K562 (cell line): ENCODE data around the gene ALOXE3. TPM values are rescaled to one million over a fixed set of nuclear protein-coding genes. Genes with fewer than 3 reads are reported as not detected.

Source experiments
- ATAC-seq: fragments of 200-7000 bp; cut with Tn5 transposase; 3 replicates; pipeline ENCODE4 v1.9.1; 2020; ENCODE audit warnings: moderate library complexity
- BruUV-seq: library from RNA; stranded (reverse); fragments of 400-500 nt; replicated peaks from 2 replicates; lab custom pipeline; 2021; lab: Mats Ljungman, UMichigan
- CTCF ChIA-PET: fragments of 300-600 bp; formaldehyde crosslinking; extraction: SDS; loops from one replicate; lab custom pipeline; 2021; ENCODE audit warnings: low intra/inter-chr PET ratio; lab: Yijun Ruan, JAX
- POLR2A ChIA-PET: fragments of 300-600, 350-650 bp; sonication (Branson Sonifier 250); formaldehyde crosslinking; extraction: SDS; loops from one replicate; lab custom pipeline; 2021; ENCODE audit warnings: antibody characterized with exemption, inconsistent platforms; lab: Yijun Ruan, JAX
- DNase-seq, 4 experiments: peaks; one replicate each; pipeline versions ENCODE4 v3.0.0 to v3.0.0-alpha.2; 2011 to 2018; ENCODE audit warnings: low spot score in 3 of 4, mixed read lengths in 3 of 4; ENCODE audit errors: extremely low read depth in 1 of 4
- FAIRE-seq: peaks from 2 replicates; lab custom pipeline; 2011; peaks lifted over from hg19 to GRCh38; lab: Jason Lieb, UNC
- H2AFZ ChIP-seq: 2 replicates; pipeline ENCODE4 v1.6.0; 2011; ENCODE audit warnings: low read depth, low read length, control low read depth, inconsistent platforms
- H3K27ac ChIP-seq: fragments of 200-600 bp; 3 replicates; pipeline ENCODE4 v1.8.0; 2011; ENCODE audit warnings: low read depth, mild to moderate bottlenecking, control low read depth, inconsistent platforms, low read length, moderate library complexity, mixed read lengths; ENCODE audit errors: extremely low read depth
- H3K27me3 ChIP-seq, 2 experiments: fragments of 300-600 bp in 1 of 2; 2 replicates in 1 of 2; 3 replicates in 1 of 2; pipeline versions ENCODE4 v1.6.0 to v1.8.0; 2011; ENCODE audit warnings: inconsistent platforms in 2 of 2, low read length in 2 of 2, mild to moderate bottlenecking in 1 of 2, mixed read lengths in 1 of 2, moderate library complexity in 1 of 2; ENCODE audit not compliant: control insufficient read depth in 2 of 2, insufficient read depth in 2 of 2
- H3K36me3 ChIP-seq: fragments of 300-600 bp; 3 replicates; pipeline ENCODE4 v1.8.0; 2011; ENCODE audit warnings: mild to moderate bottlenecking, low read length, inconsistent platforms; ENCODE audit not compliant: control insufficient read depth, insufficient read depth
- H3K4me1 ChIP-seq, 2 experiments: fragments of 200-600 bp in 1 of 2; replicated peaks in 1 of 2; 2 replicates in 1 of 2; 3 replicates in 1 of 2; pipeline versions ENCODE4 v1.5.1 to v1.8.0; 2011; ENCODE audit warnings: inconsistent platforms in 2 of 2, low read length in 2 of 2, mild to moderate bottlenecking in 1 of 2, mixed read lengths in 1 of 2, moderate library complexity in 1 of 2; ENCODE audit not compliant: control insufficient read depth in 2 of 2, insufficient read depth in 2 of 2
- H3K4me2 ChIP-seq: 2 replicates; pipeline ENCODE4 v1.6.1; 2011; ENCODE audit warnings: low read length, control low read depth, inconsistent platforms, mixed read lengths; ENCODE audit not compliant: insufficient read depth
- H3K4me3 ChIP-seq: fragments of 200-600 bp; sonication (generic), shearing (Covaris generic); 2 replicates; pipeline ENCODE4 v1.5.1; 2016; ENCODE audit warnings: control low read depth, inconsistent platforms
- H3K79me2 ChIP-seq: fragments of 200-600 bp; 3 replicates; pipeline ENCODE4 v1.8.0; 2011; ENCODE audit warnings: low read length, inconsistent platforms; ENCODE audit not compliant: control insufficient read depth, insufficient read depth
- H3K9ac ChIP-seq, 2 experiments: 2 replicates each; pipeline versions ENCODE4 v1.6.0 to v1.6.1; 2011; ENCODE audit warnings: low read depth in 2 of 2, low read length in 2 of 2, control low read depth in 1 of 2, inconsistent platforms in 1 of 2, mild to moderate bottlenecking in 1 of 2, mixed read lengths in 1 of 2; ENCODE audit not compliant: insufficient read depth in 1 of 2
- H3K9me1 ChIP-seq: one replicate; pipeline ENCODE4 v1.6.0; 2011; ENCODE audit warnings: inconsistent platforms, mild to moderate bottlenecking, low read length, moderate library complexity; ENCODE audit not compliant: control insufficient read depth, insufficient read depth
- H3K9me3 ChIP-seq: replicated peaks from 2 replicates; pipeline ENCODE4 v1.5.1; 2011; ENCODE audit warnings: low read depth, low read length, inconsistent platforms; ENCODE audit not compliant: control insufficient read depth, insufficient read depth
- H4K20me1 ChIP-seq: replicated peaks from 2 replicates; pipeline ENCODE4 v1.6.1; 2011; ENCODE audit warnings: low read length, inconsistent platforms, mixed read lengths; ENCODE audit not compliant: control insufficient read depth, insufficient read depth
- ARID1B ChIP-seq: fragments of 450-650 bp; IDR thresholded peaks from 2 replicates; pipeline ENCODE4 v1.6.1; 2016; ENCODE audit warnings: antibody characterized with exemption, mild to moderate bottlenecking, inconsistent platforms
- BRD4 ChIP-seq: fragments of 200-600 bp; sonication (generic); IDR thresholded peaks from 2 replicates; pipeline ENCODE4 v1.6.1; 2017; ENCODE audit warnings: inconsistent platforms
- POLR3A ChIP-seq: IDR thresholded peaks from 2 replicates; pipeline ENCODE4 v1.6.1; 2011; ENCODE audit warnings: borderline replicate concordance, mild to moderate bottlenecking, moderate library complexity; ENCODE audit not compliant: insufficient read length, insufficient read depth; ENCODE audit errors: extremely low read depth
- RFX1 ChIP-seq: fragments of 450-650 bp; IDR thresholded peaks from 2 replicates; pipeline ENCODE4 v1.6.1; 2016; ENCODE audit warnings: mild to moderate bottlenecking, moderate library complexity
- ZBTB43 ChIP-seq: sonication (generic); formaldehyde crosslinking; IDR thresholded peaks from 2 replicates; pipeline ENCODE4 v1.8.0; 2023; ENCODE audit warnings: mild to moderate bottlenecking, missing genetic modification reagents
- ZNF146 ChIP-seq: IDR thresholded peaks from one replicate; pipeline ENCODE4 v1.6.1; 2018; ENCODE audit warnings: missing compliant biosample characterization; ENCODE audit not compliant: unreplicated experiment
- ZNF668 ChIP-seq: fragments of 250-450 bp; sonication (Bioruptor Pico); IDR thresholded peaks from 2 replicates; pipeline ENCODE4 v1.8.0; 2022; ENCODE audit warnings: mild to moderate bottlenecking, inconsistent platforms
- WGBS: fragments of 100-300 bp; shearing (Covaris generic); methylation state at CpG from one replicate; pipeline ENCODE4 v1.1.6; 2016; ENCODE audit warnings: low coverage, mixed read lengths; ENCODE audit not compliant: insufficient coverage; ENCODE audit errors: missing lambda C conversion rate; 5-methylcytosine and 5-hydroxymethylcytosine counted together
- in situ Hi-C: fragments of 300-500 bp; cut with MboI; formaldehyde crosslinking; loops from 4 replicates; pipeline ENCODE4 v1.15.0; 2018; ENCODE audit warnings: inconsistent platforms, mixed read lengths
- intact Hi-C: fragments of 100-400 bp; cut with micrococcal nuclease; formaldehyde crosslinking; loops from 2 replicates; pipeline ENCODE4 v1.14.2; 2022
- polyA plus RNA-seq, 8 experiments: library from polyadenylated mRNA; depleted of rRNA in 4 of 8; stranded (reverse) in 5 of 8; unstranded in 3 of 8; fragments of >200 nt; fragmentation: Nextera tagmentation in 2 of 8; fragmentation: Illumina TruSeq in 1 of 8; extraction: Ambion mirVana in 2 of 8; extraction: Trizol in 1 of 8; gene quantifications; 2 replicates each; pipeline versions ENCODE4 v1.2.1 to v1.2.3, GENCODE V29; 2011 to 2014; ENCODE audit warnings: inconsistent platforms in 1 of 8, missing spikeins in 1 of 8
- total RNA-seq, 7 experiments: library from RNA; depleted of rRNA in 6 of 7; stranded (reverse); fragments of >200 nt in 6 of 7; fragmentation: Illumina TruSeq in 2 of 7; extraction: Trizol in 2 of 7; gene quantifications; 2 replicates each; pipeline versions ENCODE4 v1.2.1 to v1.2.3, GENCODE V29; 2011 to 2021; ENCODE audit warnings: low replicate concordance in 1 of 7
- TF ChIP-seq, protein P1 (sequence below): IDR thresholded peaks from 2 replicates; pipeline ENCODE4 v1.6.1; 2011; ENCODE audit not compliant: insufficient read length; ENCODE audit errors: extremely low read depth

The ALOXE3 gene
- total and polyA plus RNA-seq, 9 of the 15 experiments (the other 6 are each of a cell fraction or from before 2014, with no cell fraction given): 0.04 TPM; not detected in 8

DNA sequence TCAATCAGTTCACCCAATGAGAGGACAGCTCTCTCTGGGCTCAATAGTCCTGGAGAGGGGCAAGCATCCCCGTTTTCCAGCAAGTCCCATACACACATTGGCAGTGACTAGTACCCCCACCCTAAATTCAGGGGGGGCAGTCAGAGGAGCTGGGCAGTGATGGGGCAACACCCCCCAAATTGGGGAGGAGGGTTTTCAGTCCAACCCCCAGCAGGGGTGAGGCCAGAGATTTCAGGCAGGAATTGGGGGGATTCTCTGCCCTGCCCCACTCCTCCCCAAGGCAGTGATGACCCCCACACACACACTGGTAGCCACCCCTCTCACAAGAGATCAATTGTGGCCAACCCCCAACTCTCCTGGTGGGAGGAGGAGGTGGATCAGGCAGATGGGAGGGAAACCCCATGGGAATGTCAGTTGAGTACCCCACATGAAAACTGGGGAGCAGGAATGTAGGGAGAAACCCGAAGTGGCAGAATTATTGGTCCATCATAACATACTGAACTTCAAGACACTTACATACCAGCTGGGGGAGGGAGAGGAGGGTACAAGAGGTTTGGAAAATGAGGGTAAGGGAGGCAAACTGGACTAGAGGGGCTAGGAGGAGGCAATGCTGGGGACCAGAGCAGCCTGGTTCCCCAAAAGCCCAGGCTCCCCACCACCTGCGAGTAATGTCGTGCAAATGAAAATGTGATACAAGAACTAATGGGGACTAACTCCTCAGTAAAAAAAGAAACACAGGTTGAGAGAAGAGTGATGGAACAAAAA, 41.3 kb upstream of the ALOXE3 start:
- H3K4me3 ChIP-seq: no peak overlapping the region
- no peak for DNase-seq
- peaks cover 42 to 66% of the 10 kb centered on the region in 2 experiments for H3K4me1 ChIP-seq
- no peaks in the 10 kb centered on the region for H3K27me3 ChIP-seq
- intact Hi-C loops (no loop called here), in situ Hi-C loops (no loop called here)
- peaks cover 29% of the 10 kb centered on the region; the same call in 2 of the 3 replicates for H3K36me3 ChIP-seq
- no peak overlapping the region for H3K27ac ChIP-seq
- 0 out of 2 replicates have a peak, but pooled peaks cover 12% of the 10 kb centered on the region for H4K20me1 ChIP-seq
- no peak for FAIRE-seq
- TSS peak; percentile 8 for BruUV-seq
- CTCF ChIA-PET: interaction anchor here (0.6 kb wide), 1 partner anchor 26 kb away, joined by 4 read pairs; no protein-coding TSS in a partner anchor
- WGBS: 72% methylated on average over 3 of the region's 4 CpGs
- peaks cover 5% of the 10 kb centered on the region for H3K9me1 ChIP-seq
- peak overlapping the region; percentile 21; the same call in 1 of the 2 replicates for H3K4me2 ChIP-seq
- H3K9ac ChIP-seq: no peak overlapping the region
- no peak overlapping the region for H2AFZ ChIP-seq
- POLR2A ChIA-PET: interaction anchor here (1.3 to 8.6 kb wide), 2 partner anchors 12 to 39 kb away, joined by 4 to 105 read pairs; no protein-coding TSS in a partner anchor
- H3K9me3 ChIP-seq: no peaks in the 10 kb centered on the region
- peaks cover 45% of the 10 kb centered on the region for H3K79me2 ChIP-seq
- ATAC-seq: no peak
- TF ChIP-seq ZNF146: no peak
- TF ChIP-seq RFX1: no peak
- no peak for TF ChIP-seq ARID1B
- no peak for TF ChIP-seq ZBTB43 (CRISPR knock-in tag)
- TF ChIP-seq ZNF668 (CRISPR knock-in tag): no peak
- TF ChIP-seq POLR3A: no peak
- TF ChIP-seq, protein P1, sequence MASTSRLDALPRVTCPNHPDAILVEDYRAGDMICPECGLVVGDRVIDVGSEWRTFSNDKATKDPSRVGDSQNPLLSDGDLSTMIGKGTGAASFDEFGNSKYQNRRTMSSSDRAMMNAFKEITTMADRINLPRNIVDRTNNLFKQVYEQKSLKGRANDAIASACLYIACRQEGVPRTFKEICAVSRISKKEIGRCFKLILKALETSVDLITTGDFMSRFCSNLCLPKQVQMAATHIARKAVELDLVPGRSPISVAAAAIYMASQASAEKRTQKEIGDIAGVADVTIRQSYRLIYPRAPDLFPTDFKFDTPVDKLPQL: no peak
- TF ChIP-seq BRD4: no peak
